RWPE2 (cell line): Measurements from ENCODE around the gene MYO1G.
"Not testable (repeated sequence)": the region's sequence is repeated elsewhere in the genome, so short reads cannot be mapped to it uniquely, and the experiment has no call there.

ENCODE experiments used
- ATAC-seq: fragments of 200-7000 bp; cut with Tn5 transposase; 3 replicates; pipeline ENCODE4 v1.9.1; 2021; ENCODE audit warnings: low read depth
- DNase-seq: peaks from one replicate; pipeline ENCODE4 v3.0.0-alpha.2; 2020; ENCODE audit warnings: low spot score
- H3K27ac ChIP-seq: fragments of 450-650 bp; 2 replicates; pipeline ENCODE4 v1.5.1; 2017; ENCODE audit warnings: mild to moderate bottlenecking; ENCODE audit not compliant: poor library complexity, severe bottlenecking
- H3K27me3 ChIP-seq: fragments of 250-450 bp; sonication (Bioruptor Pico); 2 replicates; pipeline ENCODE4 v1.5.1; 2021; ENCODE audit warnings: mild to moderate bottlenecking, moderate library complexity; ENCODE audit not compliant: insufficient read depth, poor library complexity, severe bottlenecking
- H3K36me3 ChIP-seq: fragments of 250-450 bp; sonication (Bioruptor Pico); 2 replicates; pipeline ENCODE4 v1.5.1; 2020; ENCODE audit warnings: low read depth, mild to moderate bottlenecking, moderate library complexity
- H3K4me1 ChIP-seq: fragments of 250-450 bp; sonication (Bioruptor Pico); 2 replicates; pipeline ENCODE4 v1.5.1; 2021; ENCODE audit warnings: mild to moderate bottlenecking, moderate library complexity; ENCODE audit not compliant: insufficient read depth, poor library complexity, severe bottlenecking
- H3K4me3 ChIP-seq: fragments of 250-450 bp; sonication (Bioruptor Pico); 2 replicates; pipeline ENCODE4 v1.5.1; 2021; ENCODE audit warnings: mild to moderate bottlenecking, moderate library complexity; ENCODE audit not compliant: severe bottlenecking
- H3K9me3 ChIP-seq: fragments of 250-450 bp; sonication (Bioruptor Pico); 2 replicates; pipeline ENCODE4 v1.5.1; 2021; ENCODE audit warnings: mild to moderate bottlenecking, moderate library complexity; ENCODE audit not compliant: severe bottlenecking
- CTCF ChIP-seq: fragments of 450-650 bp; IDR thresholded peaks from one replicate; pipeline ENCODE4 v1.5.1; 2017; ENCODE audit warnings: mild to moderate bottlenecking, moderate library complexity; ENCODE audit not compliant: poor library complexity, severe bottlenecking

The MYO1G gene

GRCh38 chr7:44999245-45000092 lies 20.7 kb upstream of the MYO1G start:
- DNase-seq: peak; percentile 100
- Histone ChIP-seq H3K36me3 (no peaks in the 10 kb centered on the region), H3K4me1 (peaks cover 13% of the 10 kb centered on the region), H3K9me3 (no peaks in the 10 kb centered on the region), H3K27me3 (no peaks in the 10 kb centered on the region), H3K4me3 (peak overlapping the region; percentile 78), H3K27ac (peak overlapping the region; percentile 71)
- ATAC-seq: peak; percentile 93
- peak; percentile 18 for TF ChIP-seq CTCF

GRCh38 chr7:44998153-44998871 lies 19.5 kb upstream of the MYO1G start:
- H3K4me1 ChIP-seq: peaks cover 13% of the 10 kb centered on the region
- H3K27me3 ChIP-seq: no peaks in the 10 kb centered on the region
- no peak for TF ChIP-seq CTCF
- H3K36me3 ChIP-seq: no peaks in the 10 kb centered on the region
- no peak for DNase-seq
- ATAC-seq: no peak
- H3K27ac ChIP-seq: peak overlapping the region; percentile 71
- no peaks in the 10 kb centered on the region for H3K9me3 ChIP-seq
- H3K4me3 ChIP-seq: peak overlapping the region; percentile 78

GRCh38 chr7:44995555-44996493 lies 17.0 kb upstream of the MYO1G start:
- Histone ChIP-seq H3K4me3 (no peak overlapping the region), H3K27ac (no peak overlapping the region)
- no peak for DNase-seq

GRCh38 chr7:44994877-44995554 lies 16.2 kb upstream of the MYO1G start:
- DNase-seq: no peak
- H3K4me3 ChIP-seq: no peak overlapping the region
- ATAC-seq: no peak
- no peaks in the 10 kb centered on the region for H3K9me3 ChIP-seq
- H3K27ac ChIP-seq: no peak overlapping the region
- no peak for TF ChIP-seq CTCF
- no peaks in the 10 kb centered on the region for H3K27me3 ChIP-seq
- H3K36me3 ChIP-seq: no peaks in the 10 kb centered on the region
- H3K4me1 ChIP-seq: peaks cover 13% of the 10 kb centered on the region

More at GRCh38 chr7:44995555-44996493, 17.0 kb upstream of the MYO1G start:
- Histone ChIP-seq H3K36me3 (no peaks in the 10 kb centered on the region), H3K4me1 (peaks cover 5% of the 10 kb centered on the region), H3K9me3 (no peaks in the 10 kb centered on the region), H3K27me3 (no peaks in the 10 kb centered on the region)
- ATAC-seq: no peak
- no peak for TF ChIP-seq CTCF

- not testable (repeated sequence) for H3K9me3 ChIP-seq, H3K36me3 ChIP-seq, ATAC-seq, H3K4me3 ChIP-seq, DNase-seq, H3K4me1 ChIP-seq, H3K27me3 ChIP-seq, H3K27ac ChIP-seq
Observed at GRCh38 chr7:44992004-44992795, 13.4 kb upstream of the MYO1G start.
